Erythroblast (primary cell): Measurements from ENCODE around the gene MACROD2.

Source experiments
- GATA1 ChIP-seq: IDR thresholded peaks from 2 replicates; pipeline ENCODE4 v1.6.1; 2011; ENCODE audit warnings: low read depth, mild to moderate bottlenecking, control low read depth, low read length, moderate library complexity
- POLR2A ChIP-seq: IDR thresholded peaks from 2 replicates; pipeline ENCODE4 v1.6.1; 2011; ENCODE audit warnings: mild to moderate bottlenecking, low read length

DNA sequence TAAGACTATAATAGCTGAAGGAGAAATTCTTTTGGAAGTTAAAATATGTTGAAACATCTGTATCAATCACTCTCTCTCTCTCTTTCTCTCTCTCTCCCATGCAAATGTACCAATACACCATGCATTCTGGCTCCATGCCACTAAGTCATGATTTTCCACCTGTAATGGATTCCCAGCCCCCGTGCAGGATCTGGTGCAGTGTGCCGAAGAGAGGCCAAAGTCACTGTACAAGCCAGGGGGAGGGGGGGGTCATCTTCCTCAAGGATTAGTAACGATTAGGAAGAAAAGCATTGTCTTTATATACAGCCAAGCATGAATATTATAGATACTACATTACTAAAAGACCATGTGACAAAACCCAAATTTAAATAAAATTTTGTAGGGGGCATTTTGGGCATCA lies 1852.8 kb downstream of the MACROD2 start:
- no peak for TF ChIP-seq POLR2A
- TF ChIP-seq GATA1 = no peak
